Stimulated activated naive B cell treated with anti-CD40 and anti-IgM and Interleukin-4, amounts not matched to agents 10 μg/mL and 1 μg/mL and 100 μg/mL, for 72 hours (primary cell): ENCODE data around the gene CWC27.

Experiments
- ATAC-seq, 2 donors: fragments of 150-1000 bp; cut with Tn5 transposase; replicated peaks; 2 replicates each; pipeline ENCODE4 v1.10.0; 2021; ENCODE audit warnings: moderate library complexity in 1 of 2
- DNase-seq: peaks from one replicate; pipeline ENCODE4 v3.0.0; 2021
- H3K27ac Mint-ChIP-seq: one replicate; pipeline ENCODE4 v1.8.0; 2022; ENCODE audit warnings: mild to moderate bottlenecking, mixed read lengths
- H3K27me3 Mint-ChIP-seq, 2 donors: one replicate each; pipeline ENCODE4 v1.8.0; 2022; ENCODE audit warnings: mixed read lengths in 2 of 2
- H3K36me3 Mint-ChIP-seq, 2 donors: one replicate each; pipeline ENCODE4 v1.8.0; 2022; ENCODE audit warnings: mixed read lengths in 2 of 2, mild to moderate bottlenecking in 1 of 2
- H3K4me1 Mint-ChIP-seq, 2 donors: one replicate each; pipeline ENCODE4 v1.8.0; 2022; ENCODE audit warnings: mixed read lengths in 2 of 2, mild to moderate bottlenecking in 1 of 2
- H3K4me3 Mint-ChIP-seq, 2 donors: one replicate each; pipeline ENCODE4 v1.8.0; 2022; ENCODE audit warnings: mild to moderate bottlenecking in 2 of 2, mixed read lengths in 2 of 2, moderate library complexity in 1 of 2
- H3K9me3 Mint-ChIP-seq, 2 donors: one replicate each; pipeline ENCODE4 v1.8.0; 2022; ENCODE audit warnings: mixed read lengths in 2 of 2, mild to moderate bottlenecking in 1 of 2

Gene CWC27

GRCh38 chr5:65037831-65038815 is 269.4 kb downstream of the CWC27 start:
- H3K27me3 Mint-ChIP-seq = no peaks in the 10 kb centered on the region
- H3K36me3 Mint-ChIP-seq = no peaks in the 10 kb centered on the region
- ATAC-seq (no peak), DNase-seq (no peak)
- no peak overlapping the region for H3K27ac Mint-ChIP-seq
- H3K9me3 Mint-ChIP-seq = no peaks in the 10 kb centered on the region
- H3K4me3 Mint-ChIP-seq = no peak overlapping the region
- H3K4me1 Mint-ChIP-seq = peaks cover 18 to 40% of the 10 kb centered on the region in 2 donors

GRCh38 chr5:65041296-65042158 is 272.8 kb downstream of the CWC27 start:
- Mint-ChIP-seq H3K4me1 (peaks cover 15% of the 10 kb centered on the region in 2 donors), H3K9me3 (no peaks in the 10 kb centered on the region), H3K4me3 (no peak overlapping the region), H3K27me3 (no peaks in the 10 kb centered on the region), H3K27ac (no peak overlapping the region), H3K36me3 (no peaks in the 10 kb centered on the region)
- peak; percentile 54 to 75 for ATAC-seq
- no peak for DNase-seq

- peaks cover 5 to 10% of the 10 kb centered on the region in 2 donors for H3K4me1 Mint-ChIP-seq
- DNase-seq (no peak), ATAC-seq (no peak)
- no peaks in the 10 kb centered on the region for H3K36me3 Mint-ChIP-seq
- no peak overlapping the region for H3K4me3 Mint-ChIP-seq
- H3K27ac Mint-ChIP-seq = no peak overlapping the region
- no peaks in the 10 kb centered on the region for H3K27me3 Mint-ChIP-seq
- no peaks in the 10 kb centered on the region for H3K9me3 Mint-ChIP-seq
Measured at GRCh38 chr5:65043843-65044359, 275.2 kb downstream of the CWC27 start.

- Mint-ChIP-seq H3K9me3 (no peaks in the 10 kb centered on the region), H3K27me3 (no peaks in the 10 kb centered on the region), H3K4me1 (peaks cover 0 to 10% of the 10 kb centered on the region in 2 donors), H3K4me3 (no peak overlapping the region), H3K36me3 (no peaks in the 10 kb centered on the region), H3K27ac (no peak overlapping the region)
- no peak for ATAC-seq
- DNase-seq = no peak
Measured at GRCh38 chr5:65047225-65047624, 278.5 kb downstream of the CWC27 start.

- DNase-seq = peak; percentile 41
- Mint-ChIP-seq H3K4me1 (peaks cover 0 to 10% of the 10 kb centered on the region in 2 donors), H3K27ac (no peak overlapping the region), H3K4me3 (no peak overlapping the region), H3K27me3 (no peaks in the 10 kb centered on the region), H3K36me3 (no peaks in the 10 kb centered on the region), H3K9me3 (no peaks in the 10 kb centered on the region)
- ATAC-seq = peak; percentile 93 to 96
Measured at GRCh38 chr5:65047948-65048690, 279.4 kb downstream of the CWC27 start.

- Mint-ChIP-seq H3K4me3 (no peak overlapping the region), H3K4me1 (peaks cover 0 to 2% of the 10 kb centered on the region in 2 donors), H3K9me3 (peaks cover 0 to 3% of the 10 kb centered on the region in 2 donors), H3K36me3 (no peaks in the 10 kb centered on the region), H3K27me3 (no peaks in the 10 kb centered on the region), H3K27ac (no peak overlapping the region)
- DNase-seq = no peak
- no peak for ATAC-seq
Measured at GRCh38 chr5:65050140-65050539, 281.4 kb downstream of the CWC27 start.

GRCh38 chr5:65050826-65051498 is 282.2 kb downstream of the CWC27 start:
- Mint-ChIP-seq H3K27ac (no peak overlapping the region), H3K27me3 (no peaks in the 10 kb centered on the region), H3K36me3 (peaks cover 3 to 4% of the 10 kb centered on the region in 2 donors), H3K4me3 (no peak overlapping the region), H3K9me3 (peaks cover 4 to 6% of the 10 kb centered on the region in 2 donors), H3K4me1 (peaks cover 0 to 2% of the 10 kb centered on the region in 2 donors)
- no peak for ATAC-seq
- no peak for DNase-seq

GRCh38 chr5:65055938-65056337 is 287.2 kb downstream of the CWC27 start:
- Mint-ChIP-seq H3K27me3 (no peaks in the 10 kb centered on the region), H3K27ac (no peak overlapping the region), H3K9me3 (peaks cover 4 to 7% of the 10 kb centered on the region in 2 donors), H3K36me3 (peaks cover 4 to 8% of the 10 kb centered on the region in 2 donors), H3K4me3 (no peak overlapping the region), H3K4me1 (peaks cover 18 to 22% of the 10 kb centered on the region in 2 donors)
- ATAC-seq = no peak
- no peak for DNase-seq

- Mint-ChIP-seq H3K4me1 (peaks cover 42 to 44% of the 10 kb centered on the region in 2 donors), H3K27me3 (peaks cover 0 to 3% of the 10 kb centered on the region in 2 donors), H3K36me3 (peaks cover 4 to 8% of the 10 kb centered on the region in 2 donors), H3K4me3 (no peak overlapping the region), H3K9me3 (peaks cover 4% of the 10 kb centered on the region in 2 donors), H3K27ac (peak overlapping the region; percentile 74)
- ATAC-seq (peak in 1 of 2 donors; percentile 14), DNase-seq (no peak)
Measured at GRCh38 chr5:65059681-65060598, 291.2 kb downstream of the CWC27 start.

GRCh38 chr5:65061250-65061973 is 292.7 kb downstream of the CWC27 start:
- no peaks in the 10 kb centered on the region for H3K9me3 Mint-ChIP-seq
- H3K36me3 Mint-ChIP-seq = peaks cover 2 to 4% of the 10 kb centered on the region in 2 donors
- no peak overlapping the region for H3K4me3 Mint-ChIP-seq
- peaks cover 50 to 59% of the 10 kb centered on the region in 2 donors for H3K4me1 Mint-ChIP-seq
- H3K27ac Mint-ChIP-seq = peak overlapping the region; percentile 72
- H3K27me3 Mint-ChIP-seq = peaks cover 0 to 9% of the 10 kb centered on the region in 2 donors
- ATAC-seq (peak; percentile 56 to 66), DNase-seq (peak; percentile 63)

- H3K27me3 Mint-ChIP-seq = peaks cover 0 to 9% of the 10 kb centered on the region in 2 donors
Measured at GRCh38 chr5:65061974-65062353, 293.2 kb downstream of the CWC27 start.

More at GRCh38 chr5:65061974-65062353, 293.2 kb downstream of the CWC27 start:
- Mint-ChIP-seq H3K36me3 (peaks cover 2 to 4% of the 10 kb centered on the region in 2 donors), H3K4me1 (peaks cover 49 to 64% of the 10 kb centered on the region in 2 donors), H3K4me3 (no peak overlapping the region), H3K9me3 (no peaks in the 10 kb centered on the region), H3K27ac (peak overlapping the region; percentile 72)
- peak; percentile 43 to 57 for ATAC-seq
- DNase-seq = peak; percentile 40
